A172 (cell line): ENCODE results near the gene PPIE. TPM values are rescaled to one million over a fixed set of nuclear protein-coding genes. Genes with fewer than 3 reads are reported as not detected.
A peak's percentile ranks its signal among the peaks of the same experiment; 100 is the strongest.
"Not testable (repeated sequence)": the region's sequence is repeated elsewhere in the genome, so short reads cannot be mapped to it uniquely, and the experiment has no call there.

ENCODE experiments used
- DNase-seq: peaks from one replicate; pipeline ENCODE4 v3.0.0-alpha.2; 2015; ENCODE audit warnings: low spot score
- total RNA-seq: library from RNA; depleted of rRNA; stranded (reverse); fragments of >200 nt; shearing (Covaris generic); gene quantifications from 2 replicates; pipeline ENCODE4 v1.2.3, GENCODE V29; 2014

The PPIE gene
- total RNA-seq, 1 experiment from 2014 or later = 38.6 TPM

DNA sequence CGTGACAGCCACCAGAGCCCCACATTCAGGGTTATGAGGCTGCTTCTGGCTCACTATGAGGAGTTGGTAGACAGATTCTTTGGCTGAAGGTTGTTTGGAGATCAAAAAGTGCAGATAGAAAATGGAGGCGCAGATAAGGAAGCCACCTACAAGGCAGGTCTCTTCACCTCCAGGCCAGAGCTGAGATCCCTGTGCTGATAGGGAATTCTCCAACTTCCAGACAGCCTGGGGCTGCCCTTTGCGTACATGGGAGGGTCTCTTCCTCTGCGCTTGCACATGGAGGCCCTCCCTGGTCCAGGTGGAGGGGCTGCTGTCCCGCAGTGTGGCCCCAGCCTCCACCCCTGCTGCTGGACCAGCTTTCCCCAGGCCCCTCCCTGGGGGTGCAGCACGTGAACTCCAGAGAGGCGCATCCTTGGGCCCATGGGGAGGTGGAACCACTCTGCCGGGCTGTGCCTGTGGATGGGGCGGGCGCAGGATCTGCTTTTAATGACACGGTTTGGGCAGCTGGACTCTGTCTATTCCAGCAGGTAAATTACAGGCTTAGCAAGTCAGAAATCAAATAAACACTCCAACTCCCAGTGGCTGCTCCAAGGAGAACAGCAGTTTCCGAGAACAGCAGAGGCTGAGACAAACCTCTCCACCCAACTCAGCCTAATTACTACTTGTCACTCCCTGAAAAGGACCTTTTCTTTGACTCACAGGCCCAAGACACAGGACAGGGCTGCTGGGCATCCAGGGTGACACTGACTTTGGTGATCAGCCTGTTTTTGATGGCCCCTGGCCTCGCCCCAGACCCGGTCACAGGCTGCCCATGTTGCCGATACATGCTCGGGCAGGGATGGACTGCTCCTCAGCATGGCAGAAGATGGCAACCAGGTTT, 20.1 kb downstream of the PPIE start:
- no peak for DNase-seq

DNA sequence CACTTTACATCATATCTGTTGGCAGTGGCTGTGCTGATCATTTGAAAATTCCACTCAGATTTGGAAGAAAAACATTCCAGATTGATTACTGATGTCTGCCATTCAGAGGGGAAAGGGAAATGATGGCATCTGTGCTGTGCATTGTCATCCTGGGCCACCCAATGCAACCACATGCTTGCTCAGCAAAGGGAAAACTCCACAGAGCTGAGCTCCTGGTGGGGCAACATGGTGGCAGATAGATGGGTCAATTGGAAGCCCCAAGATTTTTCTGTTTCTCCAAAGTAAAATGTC, 20.7 kb downstream of the PPIE start:
- DNase-seq = no peak

- DNase-seq = no peak
These were observed 21.7 kb downstream of the PPIE start for GRCh38 chr1:39760074-39761008.

DNA sequence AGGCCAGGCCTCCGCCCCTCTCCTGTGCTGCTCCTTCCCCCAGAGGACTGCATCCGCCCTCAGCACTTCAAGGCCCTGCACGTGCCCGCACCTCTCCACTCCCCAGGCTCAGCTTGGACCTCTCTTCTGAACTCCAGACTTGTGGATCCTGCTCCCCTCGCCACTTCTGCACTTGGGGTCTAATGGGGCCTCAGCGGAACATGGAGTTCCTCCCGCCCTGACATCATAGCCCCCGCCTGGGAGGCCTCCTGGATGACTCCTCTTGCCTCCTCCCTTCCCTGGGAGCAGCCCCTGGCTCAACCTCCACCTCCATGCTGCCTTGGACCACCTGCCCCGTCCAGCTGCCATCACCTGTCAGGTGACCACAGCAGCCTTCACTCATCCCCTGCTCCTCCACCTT, 22.3 kb downstream of the PPIE start:
- DNase-seq = no peak

GRCh38 chr1:39761557-39762260, 23.0 kb downstream of the PPIE start:
- DNase-seq = no peak

DNA sequence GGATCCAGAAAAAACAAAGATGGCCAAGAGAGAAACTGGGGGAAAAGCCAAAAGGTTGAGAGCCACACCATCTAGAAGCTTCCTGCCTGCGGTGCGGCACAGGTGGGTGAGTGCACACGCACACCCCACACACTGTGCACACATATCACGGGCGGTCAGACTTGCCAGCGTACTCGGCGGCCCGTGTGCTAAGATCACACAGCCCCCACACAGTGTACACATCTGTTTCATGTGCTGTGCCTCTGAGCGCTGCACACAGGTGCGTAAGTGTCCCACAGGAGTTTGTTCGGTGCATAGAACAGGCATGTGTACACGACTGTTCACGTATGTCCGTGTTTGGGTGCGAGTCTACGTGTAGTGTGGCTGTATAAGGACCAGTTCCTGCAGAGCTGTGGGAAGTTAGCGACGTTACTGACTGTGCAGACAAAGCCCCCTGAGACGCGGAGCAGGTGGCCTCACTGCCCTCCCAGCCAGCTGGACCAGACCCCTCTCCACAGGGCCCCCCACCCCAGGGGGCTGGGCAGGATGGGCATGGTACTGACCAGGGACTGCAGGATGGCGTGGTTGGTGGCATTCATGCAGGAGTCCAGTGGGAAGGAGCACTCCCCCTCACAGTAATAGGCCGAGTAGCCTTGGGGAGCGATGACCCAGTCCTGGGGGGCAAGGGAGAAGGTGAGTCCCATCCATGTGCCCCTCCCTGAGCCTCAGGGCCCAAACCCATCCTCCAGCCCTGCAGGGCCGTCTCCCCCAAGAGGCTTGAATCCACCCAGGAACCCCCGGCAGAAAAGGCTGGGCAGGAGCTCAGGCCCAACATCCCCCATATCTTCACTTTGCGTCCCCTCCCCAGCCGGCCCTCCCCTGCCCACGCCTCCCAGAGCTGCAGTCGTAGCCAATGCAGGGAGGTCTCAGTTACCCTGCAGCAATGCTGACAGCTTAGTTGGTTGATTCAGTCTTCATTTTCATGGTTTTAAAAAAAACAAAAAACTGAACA, 24.2 kb downstream of the PPIE start:
- DNase-seq = no peak

- not testable (repeated sequence) for DNase-seq
These were observed 25.1 kb downstream of the PPIE start for GRCh38 chr1:39763619-39764374.

DNA sequence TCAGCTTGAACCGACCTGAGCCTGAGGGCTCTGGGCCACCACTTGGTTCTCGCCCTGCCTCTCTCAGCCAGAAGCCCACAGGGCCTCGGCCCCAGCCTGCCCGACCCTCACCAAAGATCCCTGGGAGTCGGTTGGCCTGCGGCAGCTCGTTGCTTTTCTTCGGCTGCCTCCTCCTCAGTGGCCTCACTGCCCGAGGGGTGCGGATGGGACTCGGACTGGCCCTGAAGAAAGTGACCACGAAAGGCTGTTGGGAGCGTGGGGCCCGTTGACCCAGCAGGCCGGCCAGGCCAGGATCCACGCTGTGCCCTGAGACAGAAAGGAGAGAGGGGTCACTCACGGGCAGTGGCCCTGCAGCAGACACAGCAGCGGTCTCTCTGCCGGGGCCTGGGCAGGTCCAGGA, 25.8 kb downstream of the PPIE start:
- DNase-seq = not testable (repeated sequence)

DNA sequence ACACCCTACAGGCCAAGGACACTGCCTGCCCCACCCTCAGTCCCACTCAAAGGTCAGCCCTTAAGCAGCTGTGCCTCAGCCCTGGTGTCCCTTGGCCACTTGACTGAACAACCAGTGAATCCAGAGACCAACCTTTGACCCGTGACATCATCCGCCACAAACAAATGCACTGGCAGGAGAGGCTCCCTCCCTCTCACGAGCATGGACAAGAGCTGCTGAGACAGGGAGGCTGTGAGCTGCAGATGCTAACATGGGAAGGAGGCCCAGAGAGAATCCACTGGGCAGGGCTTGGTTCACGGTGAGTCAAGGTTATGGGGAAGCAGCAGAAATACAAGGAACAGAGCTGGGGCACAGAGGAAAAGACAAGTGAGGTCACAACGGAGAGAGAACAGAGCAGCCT, 27.8 kb downstream of the PPIE start:
- DNase-seq = not testable (repeated sequence)

DNA sequence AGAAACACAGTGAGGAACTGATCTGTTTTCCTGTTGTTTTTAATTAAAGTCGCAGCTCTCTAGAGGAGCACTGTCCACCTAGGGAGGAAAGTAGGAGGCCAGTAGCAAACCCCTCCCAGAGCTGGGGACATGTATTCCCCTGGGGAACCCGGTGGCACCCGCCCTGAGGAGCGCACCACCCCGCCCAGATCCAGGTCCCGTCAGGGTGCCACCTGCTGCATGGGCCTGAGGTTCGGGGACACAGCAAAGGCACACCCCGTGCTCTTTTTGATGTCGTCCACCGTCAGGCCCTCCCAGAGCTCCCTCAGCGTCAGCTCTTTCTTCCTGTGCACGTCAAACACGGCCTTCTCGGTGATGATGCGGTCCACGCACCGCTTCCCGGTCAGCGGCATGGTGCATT, 30.8 kb downstream of the PPIE start:
- DNase-seq = not testable (repeated sequence)

DNA sequence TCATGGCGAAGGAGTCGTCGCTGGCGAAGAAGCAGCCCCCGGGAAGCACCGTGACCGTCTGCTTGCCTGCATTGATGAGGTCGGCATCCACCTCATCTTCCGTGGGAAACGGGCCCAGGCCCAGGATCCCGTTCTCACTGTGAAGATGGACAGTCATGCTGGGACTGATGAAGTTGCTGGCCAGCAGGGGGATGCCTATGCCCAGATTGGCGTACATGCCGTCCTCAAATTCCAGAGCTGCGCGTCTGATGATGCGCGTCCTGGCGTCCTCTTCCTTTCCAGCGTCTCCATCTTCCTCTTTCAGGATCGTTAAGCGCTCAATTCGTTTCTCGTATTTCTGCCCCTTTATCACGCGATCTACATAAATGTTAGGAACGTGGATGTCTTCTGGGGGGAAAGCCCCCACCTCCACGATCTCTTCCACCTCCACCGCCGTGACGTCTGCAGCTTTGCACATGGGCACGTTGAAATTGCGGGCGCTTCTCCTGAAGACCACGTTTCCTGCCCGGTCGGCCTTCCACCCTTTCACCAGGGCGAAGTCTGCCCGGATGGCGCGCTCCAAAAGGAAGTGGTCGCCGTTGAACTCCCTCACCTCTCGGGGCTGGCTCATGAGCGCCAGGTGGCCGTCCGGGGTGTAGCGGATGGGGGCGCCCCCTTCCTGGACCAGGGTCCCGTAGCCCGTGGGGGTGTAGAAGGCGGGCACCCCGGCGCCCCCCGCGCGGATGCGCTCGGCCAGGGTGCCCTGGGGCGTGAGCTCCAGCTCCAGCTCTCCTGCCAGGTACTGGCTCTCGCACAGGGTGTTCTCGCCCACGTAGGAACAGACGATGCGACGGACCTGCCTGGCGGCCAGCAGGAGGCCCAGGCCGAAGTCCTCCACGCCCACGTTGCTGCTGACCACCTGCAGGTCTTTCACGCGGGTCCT, 31.7 kb downstream of the PPIE start:
- DNase-seq = not testable (repeated sequence)

- DNase-seq = not testable (repeated sequence)
These were observed 32.4 kb downstream of the PPIE start, which contains the start of gene OXCT2 for GRCh38 chr1:39771022-39771532. OXCT2 (minus strand) TSS chr1:39771348; CDS start chr1:39771255, 93 bp downstream.

GRCh38 chr1:39773369-39773979, 34.8 kb downstream of the PPIE start:
- not testable (repeated sequence) for DNase-seq

GRCh38 chr1:39775141-39775540, 36.5 kb downstream of the PPIE start:
- DNase-seq = not testable (repeated sequence)

GRCh38 chr1:39775676-39776399, 37.2 kb downstream of the PPIE start:
- DNase-seq = not testable (repeated sequence)

GRCh38 chr1:39776400-39776713, 37.7 kb downstream of the PPIE start:
- DNase-seq = peak; percentile 30

- DNase-seq = no peak
These were observed 38.2 kb downstream of the PPIE start for GRCh38 chr1:39776886-39777285.

DNA sequence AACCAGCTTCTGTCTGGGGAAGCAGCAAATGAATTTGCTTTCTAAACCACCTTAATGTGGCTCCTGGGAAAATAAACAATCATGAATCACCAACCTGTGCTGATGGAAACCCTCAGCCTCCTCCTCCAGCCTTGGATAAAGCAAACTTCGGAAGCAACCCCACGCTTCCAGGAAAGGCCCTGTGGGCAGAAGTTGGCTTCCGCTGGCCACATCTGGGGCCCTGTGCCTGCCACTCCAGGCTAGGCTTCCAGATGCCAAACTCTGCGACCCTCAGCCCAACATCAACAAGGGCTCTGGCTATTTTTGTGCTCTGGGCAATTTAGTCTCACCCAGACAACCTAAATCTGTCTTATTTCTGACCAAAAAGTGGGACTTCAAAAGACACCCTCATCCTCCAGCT, 38.6 kb downstream of the PPIE start:
- DNase-seq = no peak
